HL-60/S4 treated with retinoic acid at 250 ng/mL for 4 days and 3 days (cell line): ENCODE data around the gene AP4M1.

Experiments used
- in situ Hi-C: fragments of 300-500 bp; cut with MboI; formaldehyde crosslinking; loops from 2 replicates; pipeline ENCODE4 v1.7.0; 2022; ENCODE audit warnings: low sequenced_read_pairs

Gene AP4M1

GRCh38 chr7:100101016-100101862, at the start of gene AP4M1, which contains the start of gene MCM7:
Gene AP4M1, plus strand, starts transcription at chr7:100101643. Its CDS starts 72 bp downstream, at chr7:100101715.
Gene MCM7, minus strand, starts transcription at chr7:100101397. Its CDS starts 103 bp downstream, at chr7:100101294.
- in situ Hi-C loops, result no loop called here

GRCh38 chr7:100053215-100053614, 48.2 kb upstream of the AP4M1 start:
- in situ Hi-C loops, result no loop called here

GRCh38 chr7:100057006-100057405, 44.4 kb upstream of the AP4M1 start:
- in situ Hi-C loops, result no loop called here

GRCh38 chr7:100059251-100059739, 42.1 kb upstream of the AP4M1 start:
- in situ Hi-C loops, result no loop called here

GRCh38 chr7:100061518-100062193, 39.8 kb upstream of the AP4M1 start:
- in situ Hi-C loops, result no loop called here

- in situ Hi-C loops, result no loop called here
Measured at GRCh38 chr7:100063376-100063775, 38.1 kb upstream of the AP4M1 start.

GRCh38 chr7:100064162-100064561, 37.3 kb upstream of the AP4M1 start:
- in situ Hi-C loops, result no loop called here

GRCh38 chr7:100065452-100066186, 35.8 kb upstream of the AP4M1 start:
- in situ Hi-C loops, result no loop called here

- in situ Hi-C loops, result no loop called here
Measured at GRCh38 chr7:100066953-100067352, 34.5 kb upstream of the AP4M1 start.

- in situ Hi-C loops, result no loop called here
Measured at GRCh38 chr7:100069991-100070390, 31.5 kb upstream of the AP4M1 start.

- in situ Hi-C loops, result no loop called here
Measured at GRCh38 chr7:100071018-100071723, 30.3 kb upstream of the AP4M1 start.

GRCh38 chr7:100072462-100072861, 29.0 kb upstream of the AP4M1 start:
- in situ Hi-C loops, result no loop called here

GRCh38 chr7:100074841-100075240, 26.6 kb upstream of the AP4M1 start:
- in situ Hi-C loops, result no loop called here

- in situ Hi-C loops, result no loop called here
Measured at GRCh38 chr7:100075418-100075817, 26.0 kb upstream of the AP4M1 start.

- in situ Hi-C loops, result no loop called here
Measured at GRCh38 chr7:100077205-100077604, 24.2 kb upstream of the AP4M1 start.

GRCh38 chr7:100079024-100079560, 22.4 kb upstream of the AP4M1 start:
- in situ Hi-C loops, result no loop called here

GRCh38 chr7:100080907-100081534, 20.4 kb upstream of the AP4M1 start:
- in situ Hi-C loops, result no loop called here

GRCh38 chr7:100081535-100082102, 19.8 kb upstream of the AP4M1 start, which contains the start of gene ZNF3:
Gene ZNF3, minus strand, starts transcription at chr7:100081723. Its CDS starts 4,366 bp downstream, at chr7:100077357.
- in situ Hi-C loops, result no loop called here

GRCh38 chr7:100082978-100083377, 18.5 kb upstream of the AP4M1 start:
- in situ Hi-C loops, result no loop called here
